Activated T-cell treated with anti-CD3 and anti-CD28 coated beads, Interleukin-2, amount 50 U/mL, for 72 hours (primary cell): Measurements from ENCODE around the gene EVA1C. TPM values are rescaled to one million over a fixed set of nuclear protein-coding genes. Genes with fewer than 3 reads are reported as not detected.
"Not testable (repeated sequence)": the region's sequence is repeated elsewhere in the genome, so short reads cannot be mapped to it uniquely, and the experiment has no call there.

Experiments used
- ATAC-seq, 2 donors: fragments of 150-1000 bp; cut with Tn5 transposase; replicated peaks in 1 of 2; 2 replicates each; pipeline ENCODE4 v1.10.0; 2021; ENCODE audit warnings: moderate library complexity in 2 of 2, mild to moderate bottlenecking in 1 of 2
- DNase-seq, 2 donors: peaks; one replicate each; pipeline ENCODE4 v3.0.0; 2021 to 2022; ENCODE audit warnings: mixed read lengths in 1 of 2
- H3K27ac Mint-ChIP-seq: one replicate; pipeline ENCODE4 v1.8.0; 2022; ENCODE audit warnings: mild to moderate bottlenecking, moderate library complexity, mixed read lengths
- H3K27me3 Mint-ChIP-seq: one replicate; pipeline ENCODE4 v1.8.0; 2022; ENCODE audit warnings: low read depth, mixed read lengths
- H3K36me3 Mint-ChIP-seq, 2 donors: one replicate each; pipeline ENCODE4 v1.8.0; 2022; ENCODE audit warnings: mixed read lengths in 2 of 2, mild to moderate bottlenecking in 1 of 2; ENCODE audit not compliant: insufficient read depth in 2 of 2
- H3K4me1 Mint-ChIP-seq: one replicate; pipeline ENCODE4 v1.8.0; 2022; ENCODE audit warnings: low read depth, mixed read lengths
- H3K4me3 Mint-ChIP-seq, 2 donors: one replicate each; pipeline ENCODE4 v1.8.0; 2022; ENCODE audit warnings: mild to moderate bottlenecking in 2 of 2, mixed read lengths in 2 of 2, moderate library complexity in 2 of 2
- H3K9me3 Mint-ChIP-seq, 2 donors: one replicate each; pipeline ENCODE4 v1.8.0; 2022; ENCODE audit warnings: mixed read lengths in 2 of 2
- total RNA-seq, 2 donors: library from RNA; stranded (reverse); gene quantifications; one replicate each; pipeline ENCODE4 v1.2.3, GENCODE V29; 2022

Gene EVA1C
- total RNA-seq, 2 donors from 2014 or later, result 8.5 to 8.9 TPM

GRCh38 chr21:32461503-32461902 lies 49.0 kb downstream of the EVA1C start:
- Mint-ChIP-seq H3K4me3 (no peak overlapping the region), H3K36me3 (peaks cover 5 to 7% of the 10 kb centered on the region in 2 donors), H3K27me3 (no peaks in the 10 kb centered on the region), H3K4me1 (no peaks in the 10 kb centered on the region), H3K9me3 (no peaks in the 10 kb centered on the region), H3K27ac (no peak overlapping the region)
- ATAC-seq (no peak), DNase-seq (no peak)

GRCh38 chr21:32462564-32462963 lies 50.1 kb downstream of the EVA1C start:
- ATAC-seq, H3K36me3 Mint-ChIP-seq, H3K4me1 Mint-ChIP-seq, H3K4me3 Mint-ChIP-seq, H3K27ac Mint-ChIP-seq, DNase-seq, H3K9me3 Mint-ChIP-seq, H3K27me3 Mint-ChIP-seq: not testable (repeated sequence)

- H3K9me3 Mint-ChIP-seq, result no peaks in the 10 kb centered on the region
- DNase-seq (no peak), ATAC-seq (no peak)
- no peak overlapping the region for H3K4me3 Mint-ChIP-seq
- no peaks in the 10 kb centered on the region for H3K27me3 Mint-ChIP-seq
- no peak overlapping the region for H3K27ac Mint-ChIP-seq
- peaks cover 5 to 7% of the 10 kb centered on the region in 2 donors for H3K36me3 Mint-ChIP-seq
- H3K4me1 Mint-ChIP-seq, result no peaks in the 10 kb centered on the region
Observed at GRCh38 chr21:32463367-32463766, 50.9 kb downstream of the EVA1C start.

- peaks cover 5% of the 10 kb centered on the region in 2 donors for H3K36me3 Mint-ChIP-seq
Observed at GRCh38 chr21:32463889-32464300, 51.4 kb downstream of the EVA1C start.

GRCh38 chr21:32467291-32467690 lies 54.8 kb downstream of the EVA1C start:
- ATAC-seq, result no peak
- H3K36me3 Mint-ChIP-seq, result peaks cover 2% of the 10 kb centered on the region in 2 donors
- no peaks in the 10 kb centered on the region for H3K4me1 Mint-ChIP-seq
- no peaks in the 10 kb centered on the region for H3K27me3 Mint-ChIP-seq
- H3K4me3 Mint-ChIP-seq, result no peak overlapping the region
- no peaks in the 10 kb centered on the region for H3K9me3 Mint-ChIP-seq
- DNase-seq, result no peak
- H3K27ac Mint-ChIP-seq, result no peak overlapping the region

More at GRCh38 chr21:32463889-32464300, 51.4 kb downstream of the EVA1C start:
- H3K9me3 Mint-ChIP-seq, result no peaks in the 10 kb centered on the region
- DNase-seq (no peak), ATAC-seq (no peak)
- no peak overlapping the region for H3K4me3 Mint-ChIP-seq
- no peaks in the 10 kb centered on the region for H3K27me3 Mint-ChIP-seq
- no peak overlapping the region for H3K27ac Mint-ChIP-seq
- no peaks in the 10 kb centered on the region for H3K4me1 Mint-ChIP-seq

GRCh38 chr21:32468681-32469111 lies 56.2 kb downstream of the EVA1C start:
- Mint-ChIP-seq H3K27me3 (no peaks in the 10 kb centered on the region), H3K4me3 (no peak overlapping the region), H3K4me1 (no peaks in the 10 kb centered on the region), H3K9me3 (no peaks in the 10 kb centered on the region), H3K36me3 (peaks cover 2% of the 10 kb centered on the region in 2 donors), H3K27ac (peak overlapping the region; percentile 57)
- ATAC-seq, result no peak
- DNase-seq, result no peak

- no peak overlapping the region for H3K4me3 Mint-ChIP-seq
- H3K9me3 Mint-ChIP-seq, result no peaks in the 10 kb centered on the region
- no peak for DNase-seq
- H3K36me3 Mint-ChIP-seq, result peaks cover 0 to 2% of the 10 kb centered on the region in 2 donors
- ATAC-seq, result no peak
- no peak overlapping the region for H3K27ac Mint-ChIP-seq
- H3K4me1 Mint-ChIP-seq, result no peaks in the 10 kb centered on the region
- no peaks in the 10 kb centered on the region for H3K27me3 Mint-ChIP-seq
Observed at GRCh38 chr21:32469628-32470027, 57.1 kb downstream of the EVA1C start.

- Mint-ChIP-seq H3K4me3 (no peak overlapping the region), H3K9me3 (no peaks in the 10 kb centered on the region), H3K4me1 (no peaks in the 10 kb centered on the region), H3K27me3 (no peaks in the 10 kb centered on the region), H3K27ac (no peak overlapping the region), H3K36me3 (peaks cover 0 to 2% of the 10 kb centered on the region in 2 donors)
- DNase-seq (no peak), ATAC-seq (no peak)
Observed at GRCh38 chr21:32470206-32470605, 57.7 kb downstream of the EVA1C start.

- Mint-ChIP-seq H3K4me1 (no peaks in the 10 kb centered on the region), H3K4me3 (no peak overlapping the region), H3K9me3 (no peaks in the 10 kb centered on the region), H3K27me3 (no peaks in the 10 kb centered on the region), H3K36me3 (peaks cover 0 to 2% of the 10 kb centered on the region in 2 donors), H3K27ac (no peak overlapping the region)
- DNase-seq (no peak), ATAC-seq (no peak)
Observed at GRCh38 chr21:32472890-32473765, 60.6 kb downstream of the EVA1C start.

- Mint-ChIP-seq H3K4me3 (no peak overlapping the region), H3K27me3 (no peaks in the 10 kb centered on the region), H3K9me3 (no peaks in the 10 kb centered on the region), H3K4me1 (peaks cover 9% of the 10 kb centered on the region), H3K27ac (no peak overlapping the region), H3K36me3 (peaks cover 0 to 2% of the 10 kb centered on the region in 2 donors)
- no peak for ATAC-seq
- no peak for DNase-seq
Observed at GRCh38 chr21:32474179-32475059, 61.9 kb downstream of the EVA1C start.

- Mint-ChIP-seq H3K36me3 (peaks cover 0 to 2% of the 10 kb centered on the region in 2 donors), H3K9me3 (no peaks in the 10 kb centered on the region), H3K4me1 (peaks cover 12% of the 10 kb centered on the region), H3K4me3 (no peak overlapping the region), H3K27me3 (no peaks in the 10 kb centered on the region), H3K27ac (no peak overlapping the region)
- DNase-seq (no peak), ATAC-seq (no peak)
Observed at GRCh38 chr21:32475162-32475812, 62.8 kb downstream of the EVA1C start.

GRCh38 chr21:32476661-32477423 lies 64.3 kb downstream of the EVA1C start:
- Mint-ChIP-seq H3K9me3 (no peaks in the 10 kb centered on the region), H3K4me3 (no peak overlapping the region), H3K36me3 (no peaks in the 10 kb centered on the region), H3K4me1 (peaks cover 12% of the 10 kb centered on the region), H3K27me3 (no peaks in the 10 kb centered on the region), H3K27ac (no peak overlapping the region)
- no peak for DNase-seq
- ATAC-seq, result no peak
